Midbrain (tissue), 1 donor: ENCODE data around the gene RPS27.
A peak's percentile ranks its signal among the peaks of the same experiment; 100 is the strongest.
"Not testable (repeated sequence)": the region's sequence is repeated elsewhere in the genome, so short reads cannot be mapped to it uniquely, and the experiment has no call there.

ENCODE experiments used
- DNase-seq: peaks from one replicate; lab custom pipeline; 2025; lab: John Stamatoyannopoulos, UW

RPS27 gene

DNA sequence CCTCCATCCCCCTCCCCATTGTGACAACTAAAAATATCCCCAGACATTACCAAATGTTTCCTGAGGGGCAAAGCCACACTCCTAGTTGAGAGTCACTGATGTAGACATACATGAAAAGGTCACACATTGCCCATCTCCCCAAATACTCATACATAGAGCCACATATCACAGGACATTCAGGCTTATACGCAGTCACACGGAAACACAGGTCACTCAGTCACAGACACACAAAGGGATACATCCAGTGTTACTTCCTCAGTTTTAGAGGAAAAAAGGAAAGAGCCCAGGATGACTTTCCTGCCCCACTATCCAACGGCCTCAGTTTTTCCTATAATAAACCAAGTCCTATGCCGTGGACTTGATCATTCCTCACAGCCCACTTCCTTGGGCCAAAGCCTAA, 29.1 kb upstream of the RPS27 start:
- no peak for DNase-seq

DNA sequence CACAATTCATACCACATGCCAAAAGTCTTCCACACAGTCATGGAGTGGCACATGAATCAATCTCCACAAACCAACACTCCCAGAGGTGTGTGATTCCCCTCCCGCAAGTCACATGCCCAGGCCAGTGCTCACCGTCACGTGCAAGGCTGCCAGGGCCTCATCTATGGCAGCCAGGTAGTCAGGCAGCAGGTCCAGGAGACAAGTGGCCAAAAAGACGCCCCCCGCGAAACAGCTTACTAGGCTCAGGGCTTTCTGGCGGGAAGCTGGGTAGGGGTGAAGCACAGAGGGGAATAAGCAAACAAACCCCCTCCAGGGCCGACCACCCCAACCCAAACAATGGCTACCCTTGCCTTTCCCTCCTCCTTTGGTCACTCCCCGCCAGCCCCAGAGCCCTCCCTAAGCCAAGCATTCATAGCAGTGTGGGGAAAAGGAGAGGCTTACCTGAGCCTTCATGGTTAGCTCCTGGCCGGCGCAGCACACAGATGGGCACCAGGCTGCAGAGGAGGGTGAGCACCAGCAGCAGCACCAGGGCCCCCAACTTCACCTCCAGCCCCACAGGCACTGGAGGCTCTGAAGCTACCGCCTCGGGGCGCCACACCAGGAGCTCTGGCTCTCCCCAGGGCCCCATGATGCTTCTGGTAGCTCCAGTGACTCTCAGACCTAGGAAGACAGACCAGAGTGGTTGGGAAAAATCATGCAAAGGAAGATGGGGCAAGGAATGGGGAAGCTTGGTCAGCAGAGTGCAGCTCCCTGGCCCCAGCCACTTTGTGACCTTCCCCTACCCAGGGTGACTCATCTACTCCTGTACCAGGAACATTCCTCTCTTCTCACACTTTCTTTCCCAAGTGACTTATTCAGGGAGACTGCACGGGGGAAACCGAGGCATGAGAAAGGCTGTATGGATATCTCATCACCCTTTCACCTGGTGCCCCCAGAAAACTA, 28.2 kb upstream of the RPS27 start:
- no peak for DNase-seq

DNA sequence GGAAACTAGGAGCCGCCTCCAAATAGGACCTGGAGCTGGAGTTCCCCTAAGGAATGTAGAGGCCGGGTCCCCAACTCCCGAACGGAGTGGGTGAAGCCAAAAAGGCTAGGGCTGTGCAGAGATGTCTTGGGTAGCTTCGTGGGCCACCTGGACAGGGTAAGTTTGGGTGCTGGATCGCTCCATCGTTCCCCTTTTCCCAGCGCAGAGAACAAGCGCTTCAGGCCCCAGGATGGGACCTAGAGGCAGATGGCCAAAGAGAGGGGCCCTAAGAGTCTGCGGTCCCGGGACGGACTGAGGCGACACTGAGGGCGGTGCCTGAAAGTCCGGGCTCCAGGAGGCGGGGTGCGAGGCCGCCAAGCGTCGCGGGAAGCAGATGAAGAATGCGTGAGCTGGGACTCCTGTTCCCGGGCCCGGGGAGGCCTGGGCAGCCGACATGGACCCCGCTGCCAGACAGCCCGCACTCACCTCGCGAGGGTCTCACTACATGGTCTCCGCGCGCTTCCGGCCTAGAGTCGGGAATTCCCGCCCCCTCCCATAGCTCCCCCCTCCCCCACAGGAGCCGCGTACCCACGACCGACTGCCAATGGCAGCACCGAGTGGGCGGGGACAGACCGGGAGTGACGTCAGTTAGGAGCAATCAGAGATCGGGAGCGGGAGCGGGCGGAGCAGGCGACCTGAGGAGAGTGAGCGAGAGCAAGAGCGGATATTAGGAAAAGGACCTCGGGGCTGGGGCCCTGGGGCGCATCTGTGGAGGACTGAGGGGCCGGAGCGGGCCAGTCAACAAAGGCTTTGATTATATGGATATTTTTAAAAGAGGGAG, 27.3 kb upstream of the RPS27 start, which contains the start of gene SLC39A1:
Gene SLC39A1 (minus strand): TSS at position 508 of the 820 bp plus-strand sequence. CDS start 822 bp downstream, outside the sequence.
- DNase-seq, result peak; percentile 97

GRCh38 chr1:153963850-153964331, 26.7 kb upstream of the RPS27 start:
- peak; percentile 38 for DNase-seq

GRCh38 chr1:153967107-153967999, 23.2 kb upstream of the RPS27 start, which contains the start of gene CREB3L4:
Gene CREB3L4 (plus strand): TSS chr1:153967902. CDS start chr1:153968526, 624 bp downstream.
- peak; percentile 97 for DNase-seq

GRCh38 chr1:153968000-153968363, 22.6 kb upstream of the RPS27 start:
- DNase-seq, result no peak

- no peak for DNase-seq
These were observed 22.2 kb upstream of the RPS27 start for GRCh38 chr1:153968408-153968807.

GRCh38 chr1:153968972-153969371, 21.6 kb upstream of the RPS27 start:
- no peak for DNase-seq

DNA sequence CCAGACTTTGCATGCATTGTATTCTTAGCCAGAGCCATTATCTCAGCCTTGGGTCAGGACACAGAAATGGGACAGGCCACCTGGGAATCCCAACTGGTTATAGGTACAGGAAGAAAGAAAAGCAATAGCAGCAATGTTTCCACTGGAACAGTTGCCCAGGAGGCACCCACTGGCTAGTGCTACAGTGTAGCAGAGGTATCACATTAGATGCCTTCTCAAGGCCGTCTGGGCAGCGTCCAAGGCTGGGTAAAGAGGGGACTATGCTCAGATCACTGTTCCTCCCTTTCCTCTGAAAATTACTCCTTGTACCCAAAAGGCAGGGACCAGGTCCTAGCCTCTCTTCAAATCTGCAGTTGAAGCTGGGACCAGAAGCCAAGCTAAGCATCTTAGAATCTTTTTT, 20.2 kb upstream of the RPS27 start:
- DNase-seq, result no peak

DNA sequence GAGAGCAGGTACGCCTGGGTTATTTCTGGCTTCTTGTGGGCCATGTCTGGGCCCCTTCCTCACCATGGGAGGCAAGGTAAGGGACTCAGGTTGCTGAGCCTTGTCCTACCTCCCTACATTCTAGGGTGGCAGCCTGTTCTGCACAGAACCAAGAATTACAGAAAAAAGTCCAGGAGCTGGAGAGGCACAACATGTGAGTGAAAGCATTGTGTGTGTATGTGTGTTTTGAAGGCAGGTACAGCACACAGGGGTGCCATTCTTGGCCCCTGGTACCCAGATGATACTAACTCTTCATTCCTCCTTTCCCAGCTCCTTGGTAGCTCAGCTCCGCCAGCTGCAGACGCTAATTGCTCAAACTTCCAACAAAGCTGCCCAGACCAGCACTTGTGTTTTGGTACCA, 17.5 kb upstream of the RPS27 start:
- DNase-seq, result no peak

DNA sequence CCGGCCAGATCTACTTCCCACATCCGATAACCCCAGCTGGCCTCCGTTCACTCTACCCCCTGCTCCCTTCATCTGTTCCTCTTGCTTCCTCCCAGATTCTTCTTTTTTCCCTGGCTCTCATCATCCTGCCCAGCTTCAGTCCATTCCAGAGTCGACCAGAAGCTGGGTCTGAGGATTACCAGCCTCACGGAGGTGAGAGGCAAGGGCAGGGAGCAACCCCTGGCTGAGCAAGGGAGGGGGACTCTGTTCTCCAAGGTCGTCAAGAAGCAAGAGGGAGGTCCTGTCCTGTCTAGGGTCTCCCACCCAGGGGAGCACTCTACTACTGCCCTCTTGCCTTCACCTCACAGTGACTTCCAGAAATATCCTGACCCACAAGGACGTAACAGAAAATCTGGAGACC, 17.0 kb upstream of the RPS27 start:
- no peak for DNase-seq

- DNase-seq, result no peak
These were observed 13.7 kb upstream of the RPS27 start for GRCh38 chr1:153976819-153977249.

DNA sequence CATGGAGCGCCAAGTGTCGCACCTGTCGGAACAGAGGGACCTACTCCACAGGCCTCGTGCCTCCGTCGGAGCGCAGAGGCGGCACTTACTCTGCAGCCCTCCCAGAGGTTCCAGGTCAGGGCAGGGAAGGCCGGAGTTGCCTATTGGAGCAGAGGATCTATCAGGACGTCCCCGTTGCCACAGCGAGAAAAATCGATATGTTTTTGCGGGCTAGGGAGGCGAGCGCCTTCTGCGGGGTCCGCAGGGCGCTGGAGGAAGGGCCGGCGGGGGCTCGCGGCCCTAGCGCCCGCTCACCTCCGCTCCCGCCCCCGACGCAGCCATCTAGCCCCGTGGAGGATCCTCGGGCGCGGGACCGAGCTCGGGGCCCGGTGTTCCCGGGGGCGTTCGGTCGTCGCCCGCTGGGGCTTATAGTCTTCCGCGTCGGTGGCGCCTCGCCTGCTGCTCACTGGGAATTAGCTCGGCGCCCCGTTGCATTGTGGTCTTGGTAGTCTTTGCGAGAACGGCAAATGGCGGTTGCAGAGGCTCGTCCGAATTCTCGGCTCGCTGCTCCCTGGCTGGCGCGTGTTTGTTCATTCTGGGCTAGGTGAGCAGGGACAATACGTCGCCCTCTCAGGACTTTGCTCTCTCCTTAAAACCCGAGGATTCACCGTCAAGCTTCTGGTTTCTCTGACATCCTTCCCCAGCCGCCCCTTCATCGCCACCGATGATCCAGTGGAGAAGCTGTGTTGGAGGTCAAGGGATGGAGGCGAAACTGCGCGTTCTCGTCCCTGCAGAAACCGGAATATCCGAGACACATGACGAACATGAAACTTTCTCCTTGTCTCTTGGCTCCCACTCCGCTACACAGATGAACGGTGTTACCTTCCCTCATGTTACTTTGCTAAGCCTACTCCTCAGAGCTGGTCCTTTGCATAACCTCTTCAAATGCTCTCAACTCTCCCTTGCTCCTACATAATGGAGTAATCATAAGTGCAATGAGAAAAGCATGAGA, 13.0 kb upstream of the RPS27 start, which contains the start of gene JTB:
Gene JTB (minus strand): TSS at position 425 of the 991 bp plus-strand sequence. CDS start 422 bp downstream, at position 3.
- peak; percentile 86 for DNase-seq

GRCh38 chr1:153978274-153978909, 12.2 kb upstream of the RPS27 start:
- DNase-seq, result peak; percentile 24

GRCh38 chr1:153979091-153979490, 11.5 kb upstream of the RPS27 start:
- not testable (repeated sequence) for DNase-seq

DNA sequence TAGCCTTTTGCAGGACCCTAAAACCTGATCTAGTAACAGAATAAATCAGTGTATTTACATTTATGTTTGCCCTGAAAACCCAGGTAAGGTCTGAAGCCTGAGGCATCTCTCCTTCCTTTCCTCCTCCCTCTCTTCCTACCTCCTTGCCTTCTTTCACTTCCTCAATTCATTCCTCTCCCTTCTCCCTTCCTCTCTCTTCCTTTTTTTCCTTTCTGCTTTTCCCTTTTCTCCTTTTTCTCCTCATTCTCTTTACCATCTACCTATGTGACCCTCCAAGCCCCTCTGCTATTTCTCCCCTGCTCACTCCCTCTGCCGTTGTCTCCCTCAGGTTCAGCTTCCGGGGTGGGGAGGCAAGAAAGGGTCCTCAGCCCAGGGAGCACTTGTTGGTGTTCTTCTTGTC, 8.8 kb upstream of the RPS27 start:
- not testable (repeated sequence) for DNase-seq

DNA sequence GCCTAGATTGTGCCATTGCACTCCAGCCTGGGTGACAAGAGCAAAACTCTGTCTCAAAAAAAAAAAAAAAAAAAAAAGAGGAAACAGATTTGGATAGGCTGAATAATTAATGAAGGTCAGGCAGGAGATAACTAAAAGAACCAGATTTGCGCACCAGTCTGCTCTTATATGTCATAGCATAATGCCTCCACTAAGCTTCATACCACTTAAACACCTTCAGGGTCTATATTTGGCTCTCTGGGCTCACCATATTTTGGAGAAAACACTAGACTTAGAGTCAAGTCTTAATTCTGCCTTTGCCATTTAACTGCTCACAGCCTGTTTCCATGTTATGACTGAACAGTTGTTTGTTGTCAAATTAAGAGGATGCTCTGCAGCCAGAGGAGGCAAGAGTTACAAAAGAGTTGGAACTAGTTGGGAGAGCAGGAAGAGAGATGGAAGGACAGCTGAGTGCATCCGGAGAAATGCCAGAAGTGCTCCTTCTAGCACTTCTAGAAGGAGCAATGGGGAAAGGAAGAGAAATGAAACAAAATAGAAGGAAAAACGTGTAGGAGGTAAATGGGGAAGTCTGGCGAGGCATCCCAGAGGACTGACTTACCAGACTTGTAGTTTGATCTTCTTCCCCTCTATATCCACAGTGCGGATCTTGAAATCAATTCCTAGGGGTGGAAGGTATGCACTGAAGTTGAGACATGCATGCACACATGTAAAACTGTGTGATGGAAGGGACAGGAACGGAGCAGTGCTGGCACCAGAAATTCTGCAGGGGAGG, 6.3 kb upstream of the RPS27 start:
- no peak for DNase-seq

DNA sequence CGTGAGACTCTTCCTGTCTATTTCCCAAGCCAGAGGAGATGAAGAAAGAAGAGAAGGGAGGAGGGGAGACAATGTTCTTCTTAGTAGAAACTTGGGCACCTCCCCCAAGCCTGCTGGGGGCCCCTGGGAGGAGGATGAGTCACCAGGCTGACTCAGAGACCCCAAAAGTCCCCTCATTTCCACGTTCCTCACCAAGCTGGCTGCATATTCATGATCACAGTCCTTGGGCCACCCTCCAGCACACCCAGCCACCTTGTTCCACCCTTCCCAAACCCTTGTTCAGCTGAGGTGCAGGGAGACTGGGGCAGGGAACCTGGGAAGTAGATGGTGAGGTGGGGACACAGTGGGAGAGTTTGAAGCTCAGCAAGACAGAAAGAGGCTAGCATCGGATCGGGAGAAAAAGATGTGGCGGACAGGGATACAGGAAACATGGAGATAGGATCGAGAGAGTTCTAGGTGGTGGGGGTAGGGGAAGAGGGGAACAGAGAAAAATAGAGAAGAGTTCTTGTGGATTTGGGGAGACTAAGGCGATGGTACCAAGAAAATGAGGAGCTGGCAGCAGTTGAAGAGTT, 5.1 kb upstream of the RPS27 start:
- DNase-seq, result no peak
